DMS114 treated with DMSO at 0.1 percent for 48 hours (cell line): ENCODE data around the gene FAM168B.
A peak's percentile ranks its signal among the peaks of the same experiment; 100 is the strongest.
"Not testable (repeated sequence)": the region's sequence is repeated elsewhere in the genome, so short reads cannot be mapped to it uniquely, and the experiment has no call there.

Source experiments
- DNase-seq: peaks from one replicate; lab custom pipeline; 2025; ENCODE audit not compliant: unreplicated experiment; lab: John Stamatoyannopoulos, UW

FAM168B gene

GRCh38 chr2:131103165-131103564 is 9.9 kb upstream of the FAM168B start:
- DNase-seq, result no peak

GRCh38 chr2:131094463-131095281 is 1.4 kb upstream of the FAM168B start:
- DNase-seq, result no peak

GRCh38 chr2:131093696-131094462 is 619 bp upstream of the FAM168B start:
- DNase-seq, result peak; percentile 52

GRCh38 chr2:131092458-131093005 is 728 bp downstream of the FAM168B start:
- DNase-seq, result no peak

- no peak for DNase-seq
Observed at GRCh38 chr2:131085646-131086045, 7.6 kb downstream of the FAM168B start.

- DNase-seq, result no peak
Observed at GRCh38 chr2:131081190-131081589, 12.1 kb downstream of the FAM168B start.

- DNase-seq, result not testable (repeated sequence)
Observed at GRCh38 chr2:131079931-131080330, 13.3 kb downstream of the FAM168B start.

- DNase-seq, result no peak
Observed at GRCh38 chr2:131077966-131078365, 15.3 kb downstream of the FAM168B start.

GRCh38 chr2:131077182-131077846 is 15.9 kb downstream of the FAM168B start:
- DNase-seq, result no peak

GRCh38 chr2:131076707-131077106 is 16.6 kb downstream of the FAM168B start:
- DNase-seq, result no peak

- not testable (repeated sequence) for DNase-seq
Observed at GRCh38 chr2:131075578-131075977, 17.7 kb downstream of the FAM168B start.

- not testable (repeated sequence) for DNase-seq
Observed at GRCh38 chr2:131068172-131068571, 25.1 kb downstream of the FAM168B start.

- DNase-seq, result no peak
Observed at GRCh38 chr2:131067465-131068125, 25.7 kb downstream of the FAM168B start.

- DNase-seq, result no peak
Observed at GRCh38 chr2:131064589-131065512, 28.4 kb downstream of the FAM168B start.

- DNase-seq, result no peak
Observed at GRCh38 chr2:131063501-131064283, 29.6 kb downstream of the FAM168B start.

GRCh38 chr2:131058920-131059319 is 34.3 kb downstream of the FAM168B start:
- DNase-seq, result no peak

GRCh38 chr2:131058214-131058843 is 34.9 kb downstream of the FAM168B start:
- no peak for DNase-seq

GRCh38 chr2:131056932-131057287 is 36.4 kb downstream of the FAM168B start:
- DNase-seq, result no peak
